PFSK-1 (cell line): ENCODE results near the gene RITA1.

ENCODE experiments used
- FOXP2 ChIP-seq: optimal IDR thresholded peaks from 2 replicates; pipeline ENCODE3; 2011; ENCODE audit warnings: borderline replicate concordance, control low read depth, inconsistent platforms; ENCODE audit not compliant: insufficient read depth; ENCODE audit errors: extremely low read length, extremely low read depth
- POLR2AphosphoS5 ChIP-seq: IDR thresholded peaks from 2 replicates; pipeline ENCODE4 v1.6.1; 2012; ENCODE audit warnings: low read depth, mild to moderate bottlenecking, control low read depth, low read length, moderate library complexity
- REST ChIP-seq, 2 experiments: IDR thresholded peaks; 2 replicates each; pipeline versions ENCODE4 v1.6.1 to v1.8.0; 2011 to 2012; ENCODE audit warnings: low read depth in 2 of 2, low read length in 2 of 2, control low read depth in 1 of 2, inconsistent platforms in 1 of 2, mild to moderate bottlenecking in 1 of 2, moderate library complexity in 1 of 2; ENCODE audit not compliant: insufficient read depth in 1 of 2
- SIN3A ChIP-seq: IDR thresholded peaks from 2 replicates; pipeline ENCODE4 v1.6.1; 2012; ENCODE audit warnings: mild to moderate bottlenecking, low read length, moderate library complexity, borderline replicate concordance; ENCODE audit not compliant: insufficient read depth
- TAF1 ChIP-seq: IDR thresholded peaks from 2 replicates; pipeline ENCODE4 v1.6.1; 2012; ENCODE audit warnings: low read length, control low read depth, borderline replicate concordance; ENCODE audit not compliant: insufficient read depth

RITA1 gene

DNA sequence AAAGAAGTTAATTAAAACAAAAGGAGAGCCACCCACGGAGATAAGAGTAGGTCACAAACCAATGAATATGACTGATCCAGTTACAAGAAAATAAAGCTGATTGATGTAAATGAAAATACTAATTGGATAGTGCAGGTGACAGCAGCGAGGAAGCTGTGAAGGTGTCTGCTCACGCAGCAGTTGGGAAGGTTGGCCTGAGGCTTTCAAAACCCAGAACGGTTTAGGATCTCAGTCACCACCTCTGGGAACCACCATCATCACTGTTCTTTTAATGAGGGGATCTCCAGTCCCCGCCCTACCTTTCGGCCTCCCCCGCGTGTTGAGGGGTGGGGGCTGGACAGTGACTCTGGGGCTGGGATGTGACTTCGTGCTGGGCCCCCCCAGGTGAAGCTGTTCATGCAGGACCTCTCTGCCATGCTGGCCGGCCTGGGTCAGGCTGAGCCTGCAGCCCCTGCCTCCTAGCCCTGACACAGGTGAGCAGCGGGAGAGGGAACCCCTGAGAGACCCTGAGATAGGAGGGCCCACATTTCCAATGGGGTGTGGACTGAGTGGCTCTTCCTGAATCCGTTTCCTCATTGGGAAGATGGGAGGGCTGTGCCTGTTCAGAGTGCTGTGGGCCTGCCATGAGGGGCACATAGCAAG is 28.2 kb upstream of the RITA1 start:
- TF ChIP-seq REST (IDR thresholded peaks at IDR 0.05; ENCODE audit: insufficient read depth in 1 of 2, low read depth in 2 of 2, low read length in 2 of 2) (no peak), TAF1 (no peak), SIN3A (no peak), FOXP2 (no peak), POLR2AphosphoS5 (no peak)

DNA sequence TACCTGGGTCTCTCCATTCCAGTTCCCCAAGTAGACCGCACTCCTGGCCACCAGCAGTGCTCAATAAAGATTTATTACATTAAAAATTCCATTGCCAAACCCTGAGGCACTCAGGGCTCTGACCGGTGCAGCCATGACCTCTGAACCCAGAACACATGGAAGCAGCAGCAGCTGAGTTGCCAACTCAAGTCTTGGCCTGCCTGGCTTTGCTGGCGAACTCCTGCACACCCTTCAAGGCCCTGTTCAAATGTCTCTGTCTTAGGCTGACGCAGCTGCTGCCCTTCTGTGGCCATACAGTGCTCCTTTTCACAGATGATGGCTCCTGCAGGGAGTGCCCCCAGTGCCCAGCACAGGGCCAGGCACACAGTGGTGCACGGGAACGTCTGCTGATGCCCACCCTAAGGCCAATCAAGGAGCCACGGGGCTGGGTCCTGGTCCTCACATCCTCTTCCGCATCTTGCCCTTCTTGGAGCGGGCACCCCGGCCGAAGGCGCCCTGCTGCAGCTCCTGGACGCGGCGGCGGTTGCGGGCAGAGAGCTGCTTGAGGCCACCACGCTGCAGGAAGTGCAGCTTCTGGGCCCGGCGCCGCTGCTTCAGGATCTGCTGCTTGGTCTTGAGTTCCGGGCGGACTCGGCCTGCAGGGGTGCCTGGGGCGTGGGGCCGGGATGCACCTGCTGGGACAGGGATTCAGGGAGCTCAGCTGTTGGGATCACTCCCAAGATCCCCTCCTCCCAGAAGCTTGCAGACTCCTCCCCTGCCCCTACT is 26.9 kb upstream of the RITA1 start:
- no peak for TF ChIP-seq REST (IDR thresholded peaks at IDR 0.05; ENCODE audit: insufficient read depth in 1 of 2, low read depth in 2 of 2, low read length in 2 of 2)
- TF ChIP-seq SIN3A = no peak
- no peak for TF ChIP-seq TAF1
- no peak for TF ChIP-seq POLR2AphosphoS5
- no peak for TF ChIP-seq FOXP2

DNA sequence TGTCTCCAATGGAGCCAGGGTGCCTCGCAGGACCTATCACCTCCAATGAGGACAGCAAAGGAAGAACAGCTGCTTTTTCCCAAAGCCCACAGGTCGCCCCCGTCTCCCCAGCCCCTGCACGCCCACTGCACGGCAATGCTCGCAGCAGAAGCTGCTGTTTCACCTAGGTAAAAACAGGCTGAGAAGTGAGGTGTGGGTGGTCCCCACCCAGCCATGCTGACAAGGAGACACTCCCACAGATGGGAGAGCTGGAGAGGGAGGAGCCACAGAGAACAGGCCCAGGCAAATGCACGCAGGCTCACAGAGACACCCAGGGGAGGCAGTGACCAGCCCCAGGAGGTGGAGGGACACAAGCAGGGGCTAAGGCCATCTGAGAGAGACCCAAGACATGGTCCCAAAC is 25.6 kb upstream of the RITA1 start:
- no peak for TF ChIP-seq SIN3A
- TF ChIP-seq POLR2AphosphoS5 = no peak
- no peak for TF ChIP-seq FOXP2
- TF ChIP-seq REST (IDR thresholded peaks at IDR 0.05; ENCODE audit: insufficient read depth in 1 of 2, low read depth in 2 of 2, low read length in 2 of 2) = no peak
- TF ChIP-seq TAF1 = no peak

DNA sequence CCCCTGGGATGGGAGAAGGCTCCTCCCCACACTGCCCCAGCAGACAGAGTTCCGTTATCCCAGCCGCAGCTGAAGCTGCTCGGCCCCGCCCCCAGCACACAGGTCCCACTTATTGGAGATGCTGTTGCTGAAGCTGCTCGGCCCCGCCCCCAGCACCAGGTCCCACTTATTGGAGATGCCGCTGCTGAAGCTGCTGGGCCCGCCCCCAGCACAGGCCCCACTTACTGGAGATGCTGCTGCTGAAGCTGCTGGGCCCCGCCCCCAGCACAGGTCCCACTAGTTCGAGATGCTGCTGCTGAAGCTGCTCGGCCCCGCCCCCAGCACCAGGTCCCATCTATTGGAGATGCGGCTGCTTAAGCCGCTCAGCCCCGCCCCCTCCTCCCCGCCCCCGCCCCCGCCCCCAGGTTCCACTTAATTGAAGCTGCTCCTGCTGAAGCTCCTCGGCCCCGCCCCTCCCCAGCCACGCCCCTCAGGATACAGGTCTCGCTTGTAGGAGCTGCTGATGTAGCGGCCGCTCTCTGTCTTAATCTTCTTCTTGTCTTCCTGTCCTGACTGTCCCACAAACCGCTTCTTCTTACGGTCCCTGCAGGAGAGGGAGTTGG is 24.0 kb upstream of the RITA1 start:
- TF ChIP-seq TAF1 (no peak), FOXP2 (no peak), SIN3A (no peak), REST (IDR thresholded peaks at IDR 0.05; ENCODE audit: insufficient read depth in 1 of 2, low read depth in 2 of 2, low read length in 2 of 2) (no peak)
